Endothelial cell (in vitro differentiated cells): Measurements from ENCODE around the gene THRB. TPM values are rescaled to one million over a fixed set of nuclear protein-coding genes. Genes with fewer than 3 reads are reported as not detected.

Experiments
- DNase-seq: peaks from one replicate; pipeline ENCODE4 v3.0.0; 2021; ENCODE audit warnings: low spot score
- H3K27ac Mint-ChIP-seq: one replicate; pipeline ENCODE4 v1.8.0; 2021; ENCODE audit warnings: mixed read lengths, inconsistent platforms; ENCODE audit not compliant: unreplicated experiment
- H3K27me3 Mint-ChIP-seq: one replicate; pipeline ENCODE4 v1.8.0; 2021; ENCODE audit warnings: mild to moderate bottlenecking, moderate library complexity, mixed read lengths, inconsistent platforms; ENCODE audit not compliant: unreplicated experiment
- H3K36me3 Mint-ChIP-seq: one replicate; pipeline ENCODE4 v1.8.0; 2021; ENCODE audit warnings: mild to moderate bottlenecking, low read depth, mixed read lengths, inconsistent platforms; ENCODE audit not compliant: unreplicated experiment
- H3K4me1 Mint-ChIP-seq: one replicate; pipeline ENCODE4 v1.8.0; 2021; ENCODE audit warnings: mild to moderate bottlenecking, mixed read lengths, inconsistent platforms; ENCODE audit not compliant: unreplicated experiment
- H3K4me3 Mint-ChIP-seq: one replicate; pipeline ENCODE4 v1.8.0; 2021; ENCODE audit warnings: mild to moderate bottlenecking, mixed read lengths, inconsistent platforms; ENCODE audit not compliant: unreplicated experiment
- H3K9me3 Mint-ChIP-seq: one replicate; pipeline ENCODE4 v1.8.0; 2021; ENCODE audit warnings: mixed read lengths, inconsistent platforms; ENCODE audit not compliant: unreplicated experiment
- CTCF ChIP-seq: fragments of 200-600 bp; sonication (generic); IDR thresholded peaks from one replicate; pipeline ENCODE4 v1.5.0; 2021; ENCODE audit warnings: antibody characterized with exemption; ENCODE audit not compliant: unreplicated experiment
- total RNA-seq: library from RNA; stranded (reverse); fragmentation: NEBNext Ultra II Directional; extraction: Animal tissue kit (Norgen Biotek cat#: 25700); gene quantifications from one replicate; pipeline ENCODE4 v1.2.1, GENCODE V29; 2021; ENCODE audit not compliant: unreplicated experiment

The THRB gene
- total RNA-seq, 1 donor from 2014 or later: 0.38 TPM

- Mint-ChIP-seq H3K4me1 (peaks cover 3% of the 10 kb centered on the region), H3K4me3 (no peak overlapping the region), H3K27me3 (no peaks in the 10 kb centered on the region), H3K9me3 (no peaks in the 10 kb centered on the region), H3K36me3 (no peaks in the 10 kb centered on the region), H3K27ac (no peak overlapping the region)
- TF ChIP-seq CTCF: no peak
- no peak for DNase-seq
Measured at GRCh38 chr3:24502690-24503089, 8.0 kb upstream of the THRB start.

GRCh38 chr3:24500806-24501205, 6.2 kb upstream of the THRB start:
- Mint-ChIP-seq H3K4me3 (no peak overlapping the region), H3K36me3 (no peaks in the 10 kb centered on the region), H3K27ac (no peak overlapping the region), H3K4me1 (peaks cover 3% of the 10 kb centered on the region), H3K9me3 (no peaks in the 10 kb centered on the region), H3K27me3 (peaks cover under 1% of the 10 kb centered on the region)
- DNase-seq: no peak
- TF ChIP-seq CTCF: no peak

DNA sequence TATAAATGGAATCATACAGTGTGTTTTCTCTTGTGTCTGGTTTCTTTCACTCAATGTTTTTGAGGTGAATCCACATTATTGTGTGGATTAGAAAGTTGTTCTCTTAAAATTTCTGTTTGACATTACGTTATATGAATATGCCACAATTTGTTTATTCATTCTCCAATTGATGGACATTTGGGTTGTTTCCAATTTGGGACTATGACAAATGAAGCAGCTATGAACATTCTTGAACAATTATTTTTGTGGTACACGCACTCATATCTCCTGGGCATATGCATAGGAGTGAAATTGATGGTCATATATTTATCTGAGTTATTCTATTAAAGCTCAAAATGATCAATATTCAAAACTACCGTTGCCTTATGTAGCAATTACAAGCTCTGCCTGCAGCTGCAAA, 5.3 kb upstream of the THRB start:
- no peaks in the 10 kb centered on the region for H3K9me3 Mint-ChIP-seq
- H3K4me1 Mint-ChIP-seq: peaks cover 3% of the 10 kb centered on the region
- no peak for TF ChIP-seq CTCF
- DNase-seq: no peak
- no peaks in the 10 kb centered on the region for H3K36me3 Mint-ChIP-seq
- H3K4me3 Mint-ChIP-seq: no peak overlapping the region
- no peak overlapping the region for H3K27ac Mint-ChIP-seq
- H3K27me3 Mint-ChIP-seq: peaks cover 3% of the 10 kb centered on the region

GRCh38 chr3:24498796-24499195, 4.1 kb upstream of the THRB start:
- H3K27me3 Mint-ChIP-seq: peaks cover 5% of the 10 kb centered on the region
- H3K36me3 Mint-ChIP-seq: no peaks in the 10 kb centered on the region
- H3K4me3 Mint-ChIP-seq: no peak overlapping the region
- no peak for DNase-seq
- TF ChIP-seq CTCF: no peak
- H3K9me3 Mint-ChIP-seq: no peaks in the 10 kb centered on the region
- peaks cover 5% of the 10 kb centered on the region for H3K4me1 Mint-ChIP-seq
- H3K27ac Mint-ChIP-seq: no peak overlapping the region

DNA sequence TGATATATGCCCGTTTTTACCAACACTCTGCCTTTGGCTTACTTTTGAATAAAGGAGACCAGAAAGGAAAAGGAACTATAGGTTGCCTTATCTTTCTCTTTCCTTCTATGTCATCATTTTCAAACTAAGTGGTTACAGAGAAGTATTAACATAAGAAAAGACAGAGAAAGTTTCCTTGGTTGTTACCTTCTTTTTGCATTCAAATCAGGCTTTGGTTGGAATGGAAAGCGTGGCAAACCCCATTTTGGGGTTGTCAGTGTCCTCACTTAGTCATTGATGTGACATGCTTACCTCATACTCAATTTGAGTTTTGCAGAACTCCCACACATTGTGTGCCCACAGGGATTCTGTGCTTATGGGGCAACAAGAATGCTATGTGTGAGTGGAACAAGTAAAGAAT, 3.7 kb upstream of the THRB start:
- Mint-ChIP-seq H3K9me3 (no peaks in the 10 kb centered on the region), H3K4me1 (peaks cover 6% of the 10 kb centered on the region), H3K36me3 (no peaks in the 10 kb centered on the region), H3K4me3 (no peak overlapping the region), H3K27me3 (peaks cover 10% of the 10 kb centered on the region), H3K27ac (no peak overlapping the region)
- TF ChIP-seq CTCF: no peak
- no peak for DNase-seq
